NCI-H2196 treated with DMSO at 0.1 percent for 48 hours (cell line): ENCODE measurements around the gene TBXA2R.
"Not testable (repeated sequence)": the region's sequence is repeated elsewhere in the genome, so short reads cannot be mapped to it uniquely, and the experiment has no call there.

Experiments used
- DNase-seq: peaks from one replicate; lab custom pipeline; 2025; ENCODE audit not compliant: unreplicated experiment; lab: John Stamatoyannopoulos, UW

TBXA2R gene

GRCh38 chr19:3606690-3607289, at the start of gene TBXA2R:
Gene TBXA2R, minus strand, starts transcription at chr19:3606875. Its CDS starts 6,241 bp downstream, at chr19:3600634.
- no peak for DNase-seq

DNA sequence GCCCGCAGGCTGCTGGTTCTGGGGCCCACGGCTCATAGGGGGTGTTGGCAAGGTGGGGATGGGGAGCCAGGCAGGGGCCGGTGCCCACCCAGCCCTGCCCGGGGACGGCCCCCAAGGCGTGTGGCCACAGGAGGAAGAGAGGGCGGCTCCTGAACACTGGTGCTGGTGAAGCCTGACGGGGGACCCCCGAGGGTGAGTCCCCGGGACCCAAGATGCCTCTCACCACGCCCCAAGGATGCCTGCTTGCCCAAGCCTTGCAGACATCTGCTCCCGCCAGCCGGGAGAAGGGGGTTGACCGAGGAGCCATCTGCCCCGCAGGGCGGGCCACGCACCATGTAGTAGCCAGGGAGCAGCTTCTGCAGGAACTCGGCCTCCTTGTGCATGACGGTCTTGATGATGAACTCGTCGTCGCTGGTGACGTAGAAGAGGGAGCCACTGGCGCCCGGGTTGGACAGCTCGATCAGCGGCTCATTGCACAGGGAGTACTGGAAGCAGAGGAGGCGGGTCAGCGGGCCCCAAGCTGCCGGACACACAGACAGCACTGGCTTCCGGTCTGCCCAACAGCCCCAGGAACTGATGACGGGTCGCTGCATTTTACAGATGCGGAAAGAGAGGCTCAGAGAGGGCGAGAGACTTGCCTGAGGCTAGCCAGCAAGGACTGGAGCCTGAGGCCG, 49.5 kb upstream of the TBXA2R start:
- no peak for DNase-seq

GRCh38 chr19:3655402-3656072, 48.9 kb upstream of the TBXA2R start:
- no peak for DNase-seq

DNA sequence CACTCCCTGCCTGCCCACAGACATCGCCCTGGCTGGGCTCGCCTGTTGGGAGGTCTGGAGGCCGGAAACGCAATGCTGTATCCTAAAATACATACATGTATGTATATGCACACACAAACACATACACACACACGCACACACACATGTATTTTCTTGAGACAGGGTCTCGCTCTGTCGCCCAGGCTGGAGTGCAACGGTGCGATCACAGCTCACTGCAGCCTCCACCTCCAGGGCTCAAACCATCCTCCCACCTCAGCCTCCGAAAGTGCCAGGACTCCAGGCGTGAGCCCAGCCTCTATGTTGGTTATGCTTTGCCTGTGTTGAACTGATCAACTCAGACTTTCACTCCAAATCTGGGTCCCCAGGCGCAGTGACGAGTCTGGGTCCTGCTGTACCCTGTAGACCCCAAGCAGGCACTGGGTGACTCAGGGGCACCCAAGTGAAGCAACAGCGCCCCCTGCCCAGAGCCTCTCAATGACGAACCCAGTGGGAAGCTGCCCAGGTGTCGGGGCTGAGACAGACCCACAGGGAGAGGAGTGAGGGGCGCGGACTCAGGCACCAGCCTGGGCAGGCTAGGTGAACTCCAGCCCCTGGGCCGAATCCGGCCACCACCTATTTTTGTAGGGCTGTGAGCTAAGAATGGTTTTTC, 47.3 kb upstream of the TBXA2R start:
- no peak for DNase-seq

DNA sequence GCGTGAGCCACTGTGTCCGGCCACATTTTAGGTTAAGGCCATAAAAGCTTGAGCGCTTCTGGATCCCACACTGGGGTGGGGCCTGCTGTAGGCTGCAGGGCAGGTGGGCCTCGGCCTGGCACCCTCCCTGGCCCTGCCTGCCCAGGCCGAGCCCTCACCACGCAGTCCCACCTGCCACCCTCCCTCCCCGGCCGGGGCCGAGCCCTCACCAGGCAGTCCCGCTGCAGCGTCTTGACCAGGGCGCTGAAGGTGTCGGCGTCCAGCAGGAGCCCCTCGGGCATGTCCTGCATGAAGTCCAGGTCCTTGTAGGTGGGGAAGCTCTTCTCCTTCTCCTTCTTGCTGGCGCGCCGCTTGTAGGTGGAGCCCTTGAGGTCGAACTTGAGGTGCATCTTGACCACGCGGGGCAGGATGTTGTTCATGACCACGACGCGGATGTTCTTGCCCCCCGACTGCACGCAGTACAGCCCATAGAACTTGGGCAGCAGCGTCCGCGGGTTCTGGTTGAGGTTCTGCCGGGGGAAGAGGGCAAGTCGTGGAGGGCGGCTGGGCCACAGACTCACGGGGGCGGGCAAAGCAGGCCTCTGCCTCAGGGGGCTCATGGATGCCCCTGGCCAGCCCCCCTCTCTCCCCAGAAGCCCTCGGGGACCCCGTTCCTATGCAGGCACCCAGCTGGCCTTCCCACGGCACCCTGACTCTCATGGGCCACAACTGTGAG, 46.6 kb upstream of the TBXA2R start:
- no peak for DNase-seq

DNA sequence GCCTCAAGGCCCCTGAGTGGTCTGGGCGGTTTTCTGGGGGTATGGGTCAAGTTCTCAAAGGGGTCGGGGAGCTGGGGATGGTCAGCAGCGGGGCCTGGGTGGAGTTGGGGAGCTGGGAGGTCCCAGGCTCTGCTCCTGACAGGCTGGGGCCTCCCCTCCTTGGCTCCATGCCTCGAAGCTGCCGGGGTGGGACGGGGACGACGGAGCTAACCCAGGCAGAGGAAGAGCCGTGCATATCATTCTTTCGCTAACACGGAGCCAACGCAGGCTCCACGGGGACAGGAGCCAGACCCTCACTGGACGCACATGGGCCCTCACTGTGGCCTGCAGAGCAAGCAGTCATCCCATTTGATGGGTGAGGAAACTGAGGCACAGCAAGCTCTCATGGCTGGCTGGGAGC, 45.7 kb upstream of the TBXA2R start:
- no peak for DNase-seq

- no peak for DNase-seq
Observed at GRCh38 chr19:3651684-3652083, 45.0 kb upstream of the TBXA2R start.

DNA sequence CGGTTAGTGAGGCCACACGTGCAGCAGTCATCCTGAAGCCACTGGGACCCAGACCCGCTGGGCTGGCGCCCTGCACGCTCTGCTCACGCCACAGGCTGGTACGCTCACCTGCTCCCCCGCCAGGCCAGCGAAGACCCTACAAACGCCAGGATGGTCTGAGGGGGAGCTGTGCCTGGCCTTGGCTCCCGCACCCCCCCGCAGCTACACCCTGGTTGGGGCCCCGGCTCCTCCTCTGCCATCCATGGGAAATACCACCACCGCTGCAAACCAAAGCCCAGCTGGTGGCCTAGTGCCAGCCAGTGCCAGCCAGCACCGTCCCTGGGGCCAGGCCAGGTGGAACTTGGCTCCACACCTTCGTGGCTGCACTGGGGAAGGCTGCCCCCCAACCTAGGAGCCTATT, 43.2 kb upstream of the TBXA2R start:
- DNase-seq: no peak

DNA sequence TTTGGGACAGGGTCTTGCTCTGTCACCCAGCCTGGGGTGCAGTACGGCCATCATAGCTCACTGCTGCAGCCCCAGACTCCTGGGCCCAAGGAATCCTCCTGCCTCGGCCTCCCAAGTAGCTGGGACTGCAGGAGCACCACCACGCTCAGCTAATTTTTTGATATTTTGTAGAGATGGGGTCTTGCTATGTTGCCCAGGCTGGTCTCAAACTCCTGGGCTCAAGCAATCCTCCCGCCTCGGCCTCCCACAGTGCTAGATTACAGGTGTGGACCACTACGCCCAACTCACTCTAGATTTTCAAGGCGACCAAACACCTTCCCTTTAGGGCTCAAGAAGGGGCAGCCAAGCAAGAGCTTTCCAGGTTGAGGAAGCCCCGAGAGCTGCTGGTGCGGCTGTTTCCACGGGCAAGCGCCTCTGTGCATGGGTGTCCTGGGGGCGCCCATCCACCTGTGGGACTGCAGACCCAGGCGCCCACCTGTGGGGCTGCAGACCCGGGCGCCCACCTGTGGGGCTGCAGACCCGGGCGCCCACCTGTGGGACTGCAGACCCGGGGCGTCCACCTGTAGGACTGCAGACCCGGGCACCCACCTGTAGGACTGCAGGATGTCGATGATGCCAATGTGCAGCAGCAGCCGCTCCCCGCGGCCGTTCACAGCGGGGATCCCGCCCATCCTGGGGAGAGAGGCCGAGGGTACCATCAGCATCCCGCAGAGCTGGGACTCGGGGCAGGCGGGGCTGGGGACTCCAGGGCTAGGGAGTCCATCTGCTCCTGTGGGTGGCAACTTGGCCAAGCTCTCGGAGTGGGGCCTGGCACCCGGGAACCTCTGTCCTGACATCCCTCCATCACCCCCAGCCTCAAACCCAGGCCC, 41.6 kb upstream of the TBXA2R start:
- DNase-seq: no peak

DNA sequence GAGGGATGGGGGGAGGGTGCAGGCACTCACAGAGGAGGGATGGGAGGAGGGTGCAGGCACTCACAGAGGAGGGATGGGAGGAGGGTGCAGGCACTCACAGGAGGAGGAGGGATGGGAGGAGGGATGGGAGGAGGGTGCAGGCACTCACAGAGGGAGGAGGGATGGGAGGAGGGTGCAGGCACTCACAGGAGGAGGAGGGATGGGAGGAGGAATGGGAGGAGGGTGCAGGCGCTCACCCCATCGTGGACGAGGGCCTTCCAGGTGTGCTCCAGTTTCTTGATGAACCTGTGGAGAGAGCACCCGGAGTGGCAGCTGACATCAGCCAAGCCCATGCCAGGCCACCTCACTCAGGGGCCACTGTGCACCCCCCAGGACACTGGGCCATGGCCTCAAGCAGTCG, 40.4 kb upstream of the TBXA2R start:
- not testable (repeated sequence) for DNase-seq

- no peak for DNase-seq
Observed at GRCh38 chr19:3646336-3647092, 39.8 kb upstream of the TBXA2R start.

DNA sequence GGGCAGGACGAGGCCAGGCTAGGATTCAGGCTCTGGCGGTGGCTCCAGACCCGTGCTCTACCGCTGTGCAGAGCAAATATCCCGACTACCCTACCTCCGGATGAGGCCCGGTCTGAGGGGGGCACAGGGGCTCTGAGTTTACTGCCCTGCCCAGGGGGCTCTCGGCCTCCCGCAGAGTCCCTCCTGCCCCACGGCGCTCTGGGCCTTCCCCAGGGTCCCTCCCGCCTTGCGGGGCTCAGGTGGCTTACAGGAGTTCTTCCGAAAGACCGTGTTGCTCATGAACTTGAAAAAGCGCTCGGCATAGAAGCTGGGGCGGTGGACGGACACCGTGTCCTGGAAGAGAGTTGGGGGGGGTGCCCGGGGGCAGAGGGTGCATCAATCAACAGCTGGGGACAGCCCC, 39.1 kb upstream of the TBXA2R start:
- DNase-seq: no peak

GRCh38 chr19:3645067-3645396, 38.4 kb upstream of the TBXA2R start:
- no peak for DNase-seq

GRCh38 chr19:3644351-3645066, 37.8 kb upstream of the TBXA2R start:
- no peak for DNase-seq

DNA sequence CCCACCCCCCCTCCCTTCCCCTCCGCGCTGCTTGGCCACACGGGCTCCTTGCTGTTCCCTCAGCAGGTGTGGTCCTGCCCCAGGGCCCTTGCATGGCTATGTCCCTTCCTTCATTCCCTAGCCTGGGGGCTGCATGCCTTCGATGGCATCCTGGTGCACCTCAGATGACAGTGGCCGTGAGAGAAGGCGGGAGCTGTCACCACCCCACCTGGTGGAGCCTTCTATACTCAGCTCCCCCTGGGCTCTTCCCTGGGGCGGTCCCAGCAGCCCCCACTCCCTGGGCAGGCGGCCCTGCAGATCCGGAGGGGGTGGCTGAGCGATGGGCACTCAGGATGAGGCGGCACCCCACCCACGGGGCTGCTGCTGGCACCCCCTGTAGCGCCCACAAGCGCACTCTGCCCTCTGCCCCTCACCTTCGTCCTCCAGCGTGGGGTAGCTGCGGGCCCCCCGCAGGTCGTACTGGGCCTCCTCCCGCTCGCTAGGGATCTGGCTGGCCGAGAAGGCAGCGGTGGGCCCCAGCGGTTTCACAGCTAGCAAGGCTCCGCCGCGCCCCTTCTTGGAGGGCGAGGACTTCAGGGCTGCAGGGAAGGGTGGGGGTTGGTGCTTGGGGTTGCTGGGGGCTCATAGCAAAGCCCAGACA, 37.1 kb upstream of the TBXA2R start:
- no peak for DNase-seq

DNA sequence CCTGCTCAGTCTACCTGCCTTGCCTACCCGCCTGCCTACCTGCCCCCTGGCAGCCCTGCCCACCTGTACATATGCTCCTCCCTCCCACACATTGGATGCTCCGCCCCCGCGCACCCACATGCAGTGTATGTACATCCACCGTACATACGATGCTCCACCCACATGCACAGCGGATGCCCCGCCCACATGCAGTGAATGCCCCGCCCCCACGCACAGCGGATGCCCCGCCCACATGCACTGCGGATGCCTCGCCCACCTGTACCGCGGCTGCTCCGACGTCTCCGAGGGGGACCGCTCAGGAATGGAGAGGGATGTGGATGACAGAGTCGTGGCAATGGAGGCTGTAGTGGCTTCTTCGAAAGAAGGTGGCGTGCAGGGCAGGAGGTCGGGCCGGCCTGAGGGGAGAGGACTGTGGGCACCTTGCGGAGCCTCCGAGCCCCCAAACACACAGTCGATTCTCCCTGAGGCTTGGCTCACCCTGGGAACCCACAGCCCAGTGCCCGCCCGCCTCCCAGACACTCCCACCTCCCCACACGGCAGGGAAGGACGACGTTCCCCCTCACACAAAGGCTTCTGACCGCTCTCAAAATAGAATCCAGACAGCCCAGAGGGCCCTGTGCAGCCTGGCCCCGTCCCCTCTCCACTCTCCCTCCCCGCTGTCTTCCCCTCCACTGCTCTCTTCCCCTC, 36.5 kb upstream of the TBXA2R start:
- DNase-seq: no peak

- no peak for DNase-seq
Observed at GRCh38 chr19:3642296-3642695, 35.6 kb upstream of the TBXA2R start.
